CD4-positive, alpha-beta T cell (primary cell): ENCODE measurements around the gene TDRD10. TPM values are rescaled to one million over a fixed set of nuclear protein-coding genes. Genes with fewer than 3 reads are reported as not detected.

Experiments
- ATAC-seq: fragments of 200-7000 bp; cut with Tn5 transposase; one replicate; pipeline ENCODE4 v1.10.0; 2022; ENCODE audit warnings: mild to moderate bottlenecking; ENCODE audit not compliant: poor library complexity
- CTCF ChIA-PET: fragments of 350-600 bp; sonication (Branson Sonifier 250); formaldehyde crosslinking; loops from one replicate; lab custom pipeline; 2021; ENCODE audit warnings: antibody characterized with exemption, inconsistent platforms; lab: Charles Lee
- POLR2A ChIA-PET: fragments of 350-600 bp; sonication (Branson Sonifier 250); formaldehyde crosslinking; loops from one replicate; lab custom pipeline; 2021; ENCODE audit warnings: antibody characterized with exemption, inconsistent platforms; lab: Charles Lee
- DNase-seq, 14 experiments: peaks; one replicate each; pipeline ENCODE4 v3.0.0-alpha.2; 2013 to 2020; ENCODE audit warnings: mixed read lengths in 2 of 14
- H3K27ac ChIP-seq, 2 donors: one replicate each; pipeline versions ENCODE4 v1.5.1 to v1.7.0; 2013; ENCODE audit warnings: low read length in 2 of 2, low read depth in 1 of 2, mild to moderate bottlenecking in 1 of 2
- H3K27me3 ChIP-seq, 2 experiments: 1 replicate in 1 of 2; 2 replicates in 1 of 2; pipeline versions ENCODE4 v1.6.1 to v1.7.0; 2013; ENCODE audit warnings: low read length in 2 of 2, control low read depth in 1 of 2, mild to moderate bottlenecking in 1 of 2, moderate library complexity in 1 of 2; ENCODE audit not compliant: insufficient read depth in 2 of 2, control insufficient read depth in 1 of 2
- H3K36me3 ChIP-seq: one replicate; pipeline ENCODE4 v1.6.1; 2013; ENCODE audit warnings: low read length, control low read depth; ENCODE audit not compliant: insufficient read depth
- H3K4me1 ChIP-seq: one replicate; pipeline ENCODE4 v1.6.1; 2013; ENCODE audit warnings: low read length, control low read depth; ENCODE audit not compliant: insufficient read depth
- H3K4me3 ChIP-seq: one replicate; pipeline ENCODE4 v1.5.1; 2013; ENCODE audit warnings: mild to moderate bottlenecking, low read length, moderate library complexity
- H3K9me3 ChIP-seq, 2 experiments: 1 replicate in 1 of 2; 2 replicates in 1 of 2; pipeline versions ENCODE4 v1.6.1 to v1.7.0; 2013; ENCODE audit warnings: low read length in 2 of 2, mild to moderate bottlenecking in 2 of 2, control low read depth in 1 of 2, moderate library complexity in 1 of 2; ENCODE audit not compliant: control insufficient read depth in 1 of 2, insufficient read depth in 1 of 2
- H3K27ac Mint-ChIP-seq: one replicate; pipeline ENCODE4 v1.8.0; 2020; ENCODE audit warnings: mixed read lengths
- H3K27me3 Mint-ChIP-seq: one replicate; pipeline ENCODE4 v1.8.0; 2021; ENCODE audit warnings: mixed read lengths
- H3K36me3 Mint-ChIP-seq: one replicate; pipeline ENCODE4 v1.8.0; 2021; ENCODE audit warnings: low read depth, mixed read lengths
- H3K4me1 Mint-ChIP-seq: one replicate; pipeline ENCODE4 v1.8.0; 2021; ENCODE audit warnings: low read depth, mixed read lengths
- H3K4me3 Mint-ChIP-seq: one replicate; pipeline ENCODE4 v1.8.0; 2020; ENCODE audit warnings: mild to moderate bottlenecking, mixed read lengths
- H3K9me3 Mint-ChIP-seq: one replicate; pipeline ENCODE4 v1.8.0; 2020; ENCODE audit warnings: mixed read lengths
- CTCF ChIP-seq: fragments of 200-600 bp; IDR thresholded peaks from one replicate; pipeline ENCODE4 v1.8.0; 2022; ENCODE audit warnings: antibody characterized with exemption, mild to moderate bottlenecking
- intact Hi-C, 2 experiments: fragments of 100-400 bp; cut with DNase I in 1 of 2; cut with micrococcal nuclease in 1 of 2; formaldehyde crosslinking; loops; one replicate each; pipeline versions ENCODE4 v1.15.1 to v1.9.0; 2023 to 2025; cut with DNase I, micrococcal nuclease
- total RNA-seq, 174 experiments: library from RNA in 2 of 174; stranded (reverse) in 2 of 174; gene quantifications; one replicate each; pipeline ENCODE4 v1.2.3 and lab custom pipeline; 2021 to 2026

The TDRD10 gene
- total RNA-seq, 2 experiments from 2014 or later: not detected

GRCh38 chr1:154546264-154547063 is 44.4 kb downstream of the TDRD10 start:
- H3K36me3 ChIP-seq: peaks cover 24% of the 10 kb centered on the region
- CTCF ChIA-PET: interaction anchor here (0.7 to 6.0 kb wide), 6 partner anchors 66 to 517 kb away, joined by 3 to 43 read pairs (median 4); partner anchors contain the start of genes EFNA4 and IL6R
- H3K27ac ChIP-seq: no peak overlapping the region
- H3K27ac Mint-ChIP-seq: no peak overlapping the region
- no peaks in the 10 kb centered on the region for H3K27me3 Mint-ChIP-seq
- POLR2A ChIA-PET: interaction anchor here (0.7 to 1.0 kb wide), 3 partner anchors 11 to 143 kb away, joined by 3 read pairs; no protein-coding TSS in a partner anchor
- peaks cover 4% of the 10 kb centered on the region for H3K4me1 Mint-ChIP-seq
- no peak overlapping the region for H3K4me3 ChIP-seq
- peak; percentile 68 for TF ChIP-seq CTCF
- H3K9me3 ChIP-seq: no peaks in the 10 kb centered on the region
- DNase-seq (peak; percentile 28 to 77 (median 38)), ATAC-seq (peak; percentile 93)
- H3K4me1 ChIP-seq: no peaks in the 10 kb centered on the region
- H3K27me3 ChIP-seq: no peaks in the 10 kb centered on the region
- intact Hi-C loops: loop anchor here (1.0 to 10.0 kb wide), 4 partner anchors 66 to 222 kb away; partner anchors contain the start of genes AQP10 (in 1 of the 2) and ATP8B2 (in 1 of the 2)
- no peak overlapping the region for H3K4me3 Mint-ChIP-seq
- peaks cover 34% of the 10 kb centered on the region for H3K36me3 Mint-ChIP-seq
- H3K9me3 Mint-ChIP-seq: no peaks in the 10 kb centered on the region

GRCh38 chr1:154547105-154547732 is 45.2 kb downstream of the TDRD10 start:
- Histone ChIP-seq H3K4me3 (no peak overlapping the region), H3K9me3 (no peaks in the 10 kb centered on the region), H3K27ac (no peak overlapping the region), H3K27me3 (no peaks in the 10 kb centered on the region), H3K36me3 (peaks cover 31% of the 10 kb centered on the region), H3K4me1 (no peaks in the 10 kb centered on the region)
- POLR2A ChIA-PET: interaction anchor here (0.7 to 1.0 kb wide), 3 partner anchors 10 to 144 kb away, joined by 3 read pairs; no protein-coding TSS in a partner anchor
- Mint-ChIP-seq H3K9me3 (no peaks in the 10 kb centered on the region), H3K4me1 (peaks cover 4% of the 10 kb centered on the region), H3K27me3 (no peaks in the 10 kb centered on the region), H3K27ac (no peak overlapping the region), H3K36me3 (peaks cover 42% of the 10 kb centered on the region), H3K4me3 (no peak overlapping the region)
- ATAC-seq (no peak), DNase-seq (no peak)
- no peak for TF ChIP-seq CTCF
- CTCF ChIA-PET: interaction anchor here (0.8 to 6.0 kb wide), 5 partner anchors 67 to 517 kb away, joined by 3 to 43 read pairs (median 4); partner anchors contain the start of genes EFNA4 and IL6R
- intact Hi-C loops: loop anchor here (5.0 to 10.0 kb wide), 2 partner anchors 145 to 222 kb away; partner anchors contain the start of genes AQP10 (in 1 of the 2) and ATP8B2 (in 1 of the 2)

- intact Hi-C loops: loop anchor here (5.0 to 10.0 kb wide), 2 partner anchors 146 to 223 kb away; partner anchors contain the start of genes AQP10 (in 1 of the 2) and ATP8B2 (in 1 of the 2)
- POLR2A ChIA-PET: no interaction called here
Measured at GRCh38 chr1:154548028-154548427, 46.0 kb downstream of the TDRD10 start.

More at GRCh38 chr1:154548028-154548427, 46.0 kb downstream of the TDRD10 start:
- H3K36me3 Mint-ChIP-seq: peaks cover 50% of the 10 kb centered on the region
- Histone ChIP-seq H3K27me3 (no peaks in the 10 kb centered on the region), H3K36me3 (peaks cover 39% of the 10 kb centered on the region), H3K4me3 (no peak overlapping the region), H3K4me1 (no peaks in the 10 kb centered on the region), H3K9me3 (no peaks in the 10 kb centered on the region), H3K27ac (no peak overlapping the region)
- H3K27me3 Mint-ChIP-seq: no peaks in the 10 kb centered on the region
- CTCF ChIA-PET: interaction anchor here (6.0 kb wide), 1 partner anchor 67 kb away, joined by 43 read pairs; no protein-coding TSS in a partner anchor
- no peak for ATAC-seq
- TF ChIP-seq CTCF: no peak
- H3K4me1 Mint-ChIP-seq: peaks cover 4% of the 10 kb centered on the region
- DNase-seq: no peak
- H3K27ac Mint-ChIP-seq: peak overlapping the region; percentile 27
- H3K9me3 Mint-ChIP-seq: no peaks in the 10 kb centered on the region
- H3K4me3 Mint-ChIP-seq: no peak overlapping the region
